Fibroblast of the aortic adventitia (primary cell): Measurements from ENCODE around the gene MYF6. TPM values are rescaled to one million over a fixed set of nuclear protein-coding genes. Genes with fewer than 3 reads are reported as not detected.
A peak's percentile ranks its signal among the peaks of the same experiment; 100 is the strongest.
"Not testable (repeated sequence)": the region's sequence is repeated elsewhere in the genome, so short reads cannot be mapped to it uniquely, and the experiment has no call there.

Experiments used
- DNase-seq: peaks from one replicate; pipeline ENCODE4 v3.0.0-alpha.2; 2010; ENCODE audit warnings: low read depth
- H3K4me3 ChIP-seq: 2 replicates; pipeline ENCODE4 v1.5.1; 2011; ENCODE audit warnings: low read depth, mild to moderate bottlenecking, control low read depth, low read length, moderate library complexity
- total RNA-seq: library from RNA; depleted of rRNA; stranded (reverse); fragments of >200 nt; gene quantifications from 2 replicates; pipeline ENCODE4 v1.2.3, GENCODE V29; 2012; ENCODE audit warnings: low replicate concordance
- TF ChIP-seq, protein P1 (sequence below): IDR thresholded peaks from 2 replicates; pipeline ENCODE4 v1.5.1; 2011; ENCODE audit warnings: mild to moderate bottlenecking, low read length, control low read depth, inconsistent platforms; ENCODE audit not compliant: insufficient read depth

The MYF6 gene
- not detected in 2 replicates for total RNA-seq

DNA sequence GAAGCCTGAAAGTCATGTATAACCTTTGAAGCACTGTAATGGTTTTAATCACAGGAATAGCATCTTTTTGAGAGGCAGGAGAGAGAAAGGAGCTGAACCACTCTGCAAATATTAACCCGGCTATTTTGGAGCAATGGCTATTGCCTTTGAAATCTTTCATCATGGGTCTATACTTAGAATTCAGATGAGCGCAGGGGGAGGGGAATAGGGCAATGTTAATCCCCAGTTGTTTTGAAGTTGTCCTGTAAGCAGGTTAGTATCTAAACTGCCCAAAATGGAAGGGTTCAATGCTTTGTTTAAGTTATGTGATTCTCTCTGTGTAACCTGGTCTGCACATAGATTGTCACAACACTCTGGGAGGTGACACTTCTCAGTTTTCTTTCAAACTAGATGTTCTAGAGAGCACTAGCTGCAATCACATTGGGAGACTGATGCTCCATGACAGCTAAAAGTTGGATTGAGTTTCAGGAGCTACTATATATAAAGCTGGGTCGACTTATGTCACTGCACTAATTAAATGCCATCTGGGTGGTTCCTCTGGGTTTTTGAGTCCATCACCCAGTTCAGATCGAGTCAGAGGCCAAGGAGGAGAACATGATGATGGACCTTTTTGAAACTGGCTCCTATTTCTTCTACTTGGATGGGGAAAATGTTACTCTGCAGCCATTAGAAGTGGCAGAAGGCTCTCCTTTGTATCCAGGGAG, at the start of gene MYF6:
Gene MYF6 (plus strand): TSS at position 509 of the 704 bp plus-strand sequence. CDS start 86 bp downstream, at position 595.
- TF ChIP-seq, protein P1, sequence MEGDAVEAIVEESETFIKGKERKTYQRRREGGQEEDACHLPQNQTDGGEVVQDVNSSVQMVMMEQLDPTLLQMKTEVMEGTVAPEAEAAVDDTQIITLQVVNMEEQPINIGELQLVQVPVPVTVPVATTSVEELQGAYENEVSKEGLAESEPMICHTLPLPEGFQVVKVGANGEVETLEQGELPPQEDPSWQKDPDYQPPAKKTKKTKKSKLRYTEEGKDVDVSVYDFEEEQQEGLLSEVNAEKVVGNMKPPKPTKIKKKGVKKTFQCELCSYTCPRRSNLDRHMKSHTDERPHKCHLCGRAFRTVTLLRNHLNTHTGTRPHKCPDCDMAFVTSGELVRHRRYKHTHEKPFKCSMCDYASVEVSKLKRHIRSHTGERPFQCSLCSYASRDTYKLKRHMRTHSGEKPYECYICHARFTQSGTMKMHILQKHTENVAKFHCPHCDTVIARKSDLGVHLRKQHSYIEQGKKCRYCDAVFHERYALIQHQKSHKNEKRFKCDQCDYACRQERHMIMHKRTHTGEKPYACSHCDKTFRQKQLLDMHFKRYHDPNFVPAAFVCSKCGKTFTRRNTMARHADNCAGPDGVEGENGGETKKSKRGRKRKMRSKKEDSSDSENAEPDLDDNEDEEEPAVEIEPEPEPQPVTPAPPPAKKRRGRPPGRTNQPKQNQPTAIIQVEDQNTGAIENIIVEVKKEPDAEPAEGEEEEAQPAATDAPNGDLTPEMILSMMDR, result no peak
- no peak within 1 kb of the TSS for H3K4me3 ChIP-seq

DNA sequence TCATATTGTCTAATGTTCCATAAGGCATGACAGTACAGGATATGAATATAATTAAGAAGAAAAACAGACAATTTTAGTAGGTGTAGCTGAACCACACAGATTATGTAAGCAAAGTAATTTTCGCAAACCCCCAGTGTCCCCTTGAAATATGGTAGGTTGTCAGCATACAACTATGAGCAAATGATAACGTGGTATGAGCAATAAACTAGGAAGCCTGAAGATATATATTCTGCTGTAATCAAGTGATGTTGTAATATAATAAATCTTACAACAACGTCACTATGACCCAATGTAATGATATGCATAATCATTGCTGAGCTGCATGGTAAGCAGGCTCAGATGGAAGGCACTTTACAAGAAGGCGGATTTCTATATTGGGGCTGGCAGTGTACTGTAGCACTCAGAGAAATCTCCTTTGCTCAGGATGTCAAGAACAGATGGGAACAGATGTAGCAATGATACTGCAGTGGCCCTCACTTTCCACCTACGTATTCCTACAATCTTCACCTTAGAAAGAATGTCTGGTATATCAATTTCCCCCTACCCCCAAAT, 47.8 kb upstream of the MYF6 start:
- no peak overlapping the region for H3K4me3 ChIP-seq
- DNase-seq, result no peak
- TF ChIP-seq, protein P1, result no peak

More for the DNA sequence above, at the start of gene MYF6:
- DNase-seq, result no peak

DNA sequence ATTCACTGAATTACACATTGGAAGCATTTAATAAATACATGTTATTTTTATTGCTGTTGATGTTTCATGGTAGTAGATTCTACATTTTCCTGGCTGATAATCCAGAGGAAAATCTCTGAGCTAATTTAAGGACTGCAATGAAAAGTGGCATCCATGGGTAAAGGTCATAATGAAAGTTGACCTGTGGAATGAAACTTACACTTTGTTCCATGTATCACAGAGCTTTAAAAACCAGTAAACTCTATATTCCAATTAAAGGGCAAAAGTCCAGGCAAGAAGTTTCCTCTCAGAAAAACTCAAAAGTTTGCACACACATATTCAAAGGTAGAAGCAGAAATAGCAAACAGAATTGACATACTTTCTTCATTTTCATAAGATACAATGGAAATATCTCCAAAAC, 44.8 kb upstream of the MYF6 start:
- no peak for DNase-seq
- no peak overlapping the region for H3K4me3 ChIP-seq
- TF ChIP-seq, protein P1, result no peak

- TF ChIP-seq, protein P1, result no peak
- no peak for DNase-seq
- H3K4me3 ChIP-seq, result no peak overlapping the region
These were observed 37.2 kb upstream of the MYF6 start for GRCh38 chr12:80670214-80670613.

DNA sequence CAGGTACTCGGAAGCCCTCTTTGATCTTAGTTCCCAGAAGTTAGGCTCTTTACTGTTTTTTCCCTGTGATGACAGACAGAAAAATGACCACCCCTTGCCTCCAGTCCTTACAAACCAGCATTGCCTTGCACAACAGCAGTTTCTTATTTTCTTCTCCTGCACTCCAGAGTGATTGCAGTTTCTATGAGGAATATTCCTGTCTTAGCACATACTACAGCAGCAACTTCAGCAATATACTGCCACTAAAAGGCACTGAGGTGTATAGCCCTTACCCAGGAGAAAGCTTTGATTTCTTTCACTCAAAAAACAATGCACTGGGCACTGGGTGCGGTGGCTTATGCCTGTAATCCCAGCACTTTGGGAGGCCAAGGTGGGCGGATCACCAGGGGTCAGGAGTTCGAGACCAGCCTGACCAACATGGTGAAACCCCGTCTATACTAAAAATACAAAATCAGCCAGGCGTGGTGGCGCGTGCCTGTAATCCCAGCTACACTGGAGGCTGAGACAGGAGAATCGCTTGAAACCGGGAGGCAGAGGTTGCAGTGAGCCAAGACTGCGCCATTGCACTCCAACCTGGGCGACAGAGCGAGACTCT, 31.3 kb upstream of the MYF6 start:
- not testable (repeated sequence) for H3K4me3 ChIP-seq
- peak; percentile 10 for DNase-seq

- TF ChIP-seq, protein P1, result no peak
- no peak overlapping the region for H3K4me3 ChIP-seq
- no peak for DNase-seq
These were observed 30.6 kb upstream of the MYF6 start for GRCh38 chr12:80676856-80677255.

GRCh38 chr12:80677994-80678393, 29.4 kb upstream of the MYF6 start:
- TF ChIP-seq, protein P1, result no peak
- DNase-seq, result no peak
- no peak overlapping the region for H3K4me3 ChIP-seq
